Stimulated activated CD8-positive, alpha-beta memory T cell treated with anti-CD3 and anti-CD28 coated beads, Interleukin-7, amount 100 ng/mL, for 1 hour (primary cell): ENCODE data around the gene CPO.

Source experiments
- DNase-seq, 2 donors: peaks; one replicate each; pipeline ENCODE4 v3.0.0-alpha.2; 2020; ENCODE audit warnings: low read depth in 2 of 2

Gene CPO

GRCh38 chr2:207015901-207016300 is 76.6 kb downstream of the CPO start:
- DNase-seq: no peak
